A549 (cell line): ENCODE data around the gene DLGAP1. TPM values are rescaled to one million over a fixed set of nuclear protein-coding genes. Genes with fewer than 3 reads are reported as not detected.

Source experiments
- ATAC-seq, 2 experiments: fragments of 200-7000 bp in 1 of 2; fragments of >200 bp in 1 of 2; cut with Nextera tagmentation in 1 of 2; cut with Tn5 transposase in 1 of 2; 3 replicates each; pipeline versions ENCODE4 v1.8.0 to v1.9.1; 2018 to 2020; ENCODE audit warnings: mild to moderate bottlenecking in 1 of 2, moderate library complexity in 1 of 2
- CTCF ChIA-PET: fragments of 300-600 bp; sonication (Branson Sonifier 250); formaldehyde crosslinking; extraction: SDS; loops from one replicate; lab custom pipeline; 2021; ENCODE audit warnings: antibody characterized with exemption, inconsistent platforms; lab: Yijun Ruan, JAX
- POLR2A ChIA-PET: fragments of 350-600 bp; formaldehyde crosslinking; extraction: SDS; loops from one replicate; lab custom pipeline; 2021; ENCODE audit warnings: antibody characterized with exemption, inconsistent platforms; lab: Yijun Ruan, JAX
- DNase-seq, 2 experiments: peaks; one replicate each; pipeline versions ENCODE4 v3.0.0 to v3.0.0-alpha.2; 2011 to 2016; ENCODE audit warnings: low read depth in 1 of 2, low spot score in 1 of 2
- FAIRE-seq: peaks from 2 replicates; lab custom pipeline; 2011; peaks lifted over from hg19 to GRCh38; lab: Jason Lieb, UNC
- H3K27ac ChIP-seq, 2 experiments: fragments of >200 bp; sonication (Bioruptor Twin); formaldehyde crosslinking; 3 replicates each; pipeline ENCODE4 v1.5.1; 2016 to 2017
- H3K4me1 ChIP-seq: fragments of >200 bp; sonication (Bioruptor Twin); formaldehyde crosslinking; 3 replicates; pipeline ENCODE4 v1.6.1; 2016
- H3K4me2 ChIP-seq: fragments of >200 bp; sonication (Bioruptor Twin); formaldehyde crosslinking; 3 replicates; pipeline ENCODE4 v1.6.1; 2016
- H3K4me3 ChIP-seq: fragments of >200 bp; sonication (Bioruptor Twin); formaldehyde crosslinking; 3 replicates; pipeline ENCODE4 v1.5.1; 2016
- H3K9me3 ChIP-seq: fragments of >200 bp; sonication (Bioruptor Twin); formaldehyde crosslinking; 3 replicates; pipeline ENCODE4 v1.6.1; 2016
- BCL3 ChIP-seq: fragments of >200 bp; sonication (Bioruptor Twin); formaldehyde crosslinking; IDR thresholded peaks from 3 replicates; pipeline ENCODE4 v1.6.1; 2016
- BHLHE40 ChIP-seq: IDR thresholded peaks from 2 replicates; pipeline ENCODE4 v1.6.1; 2012; ENCODE audit warnings: low read depth, low read length, inconsistent platforms
- CBX8 ChIP-seq: fragments of 200-600 bp; sonication (generic); IDR thresholded peaks from 2 replicates; pipeline ENCODE4 v1.6.1; 2016
- CEBPB ChIP-seq, 2 experiments: fragments of >200 bp in 1 of 2; sonication (Bioruptor Twin) in 1 of 2; formaldehyde crosslinking in 1 of 2; IDR thresholded peaks; 2 replicates each; pipeline ENCODE4 v1.6.1; 2012 to 2016
- CHD4 ChIP-seq: fragments of 200-600 bp; sonication (generic); IDR thresholded peaks from 2 replicates; pipeline ENCODE4 v1.6.1; 2016; ENCODE audit warnings: antibody characterized with exemption, mild to moderate bottlenecking, borderline replicate concordance
- E2F6 ChIP-seq: IDR thresholded peaks from 2 replicates; pipeline ENCODE4 v1.6.1; 2012; ENCODE audit warnings: low read depth, borderline replicate concordance
- EP300 ChIP-seq, 2 experiments: fragments of >200 bp; sonication (Bioruptor Twin); formaldehyde crosslinking; IDR thresholded peaks; 2 replicates in 1 of 2; 3 replicates in 1 of 2; pipeline ENCODE4 v1.6.1; 2016 to 2017
- FOXS1 ChIP-seq: fragments of 250-450 bp; sonication (Bioruptor Pico); IDR thresholded peaks from 2 replicates; pipeline ENCODE4 v1.5.0; 2020; ENCODE audit warnings: mild to moderate bottlenecking, moderate library complexity
- HDAC2 ChIP-seq: fragments of 200-600 bp; sonication (generic); IDR thresholded peaks from 2 replicates; pipeline ENCODE4 v1.6.1; 2016
- HES2 ChIP-seq: fragments of >200 bp; sonication (Bioruptor Twin); formaldehyde crosslinking; IDR thresholded peaks from 2 replicates; pipeline ENCODE4 v1.6.1; 2016
- HMGXB4 ChIP-seq: fragments of 250-450 bp; sonication (Bioruptor Pico); IDR thresholded peaks from 2 replicates; pipeline ENCODE4 v1.5.0; 2021; ENCODE audit warnings: mild to moderate bottlenecking, moderate library complexity, borderline replicate concordance
- HOXA7 ChIP-seq: fragments of 250-450 bp; sonication (Bioruptor Pico); IDR thresholded peaks from 2 replicates; pipeline ENCODE4 v1.5.0; 2020; ENCODE audit warnings: mild to moderate bottlenecking, moderate library complexity
- JUN ChIP-seq, 2 experiments: fragments of >200 bp; sonication (Bioruptor Twin); formaldehyde crosslinking; IDR thresholded peaks; 2 replicates in 1 of 2; 3 replicates in 1 of 2; pipeline ENCODE4 v1.6.1; 2016 to 2017
- KDM1A ChIP-seq: fragments of 200-600 bp; sonication (generic); IDR thresholded peaks from 2 replicates; pipeline ENCODE4 v1.6.1; 2016; ENCODE audit warnings: low read depth, mild to moderate bottlenecking
- MAFK ChIP-seq: fragments of 450-650 bp; IDR thresholded peaks from 2 replicates; pipeline ENCODE4 v1.6.1; 2014; ENCODE audit not compliant: partially characterized antibody
- MAX ChIP-seq: IDR thresholded peaks from 2 replicates; pipeline ENCODE4 v1.6.1; 2012
- MYC ChIP-seq: IDR thresholded peaks from 2 replicates; pipeline ENCODE4 v1.6.1; 2012; ENCODE audit warnings: mild to moderate bottlenecking, inconsistent platforms, low read length, improper control_type of control experiment, borderline replicate concordance
- NFE2L2 ChIP-seq: fragments of 150-350 bp; conservative IDR thresholded peaks from 2 replicates; pipeline ENCODE4 v1.6.1; 2014; ENCODE audit warnings: low read length
- NPAS2 ChIP-seq: fragments of 250-450 bp; sonication (Bioruptor Pico); IDR thresholded peaks from 2 replicates; pipeline ENCODE4 v1.8.0; 2022; ENCODE audit warnings: mild to moderate bottlenecking, moderate library complexity, borderline replicate concordance
- NR3C1 ChIP-seq: fragments of >200 bp; sonication (Bioruptor Twin); formaldehyde crosslinking; IDR thresholded peaks from 3 replicates; pipeline ENCODE4 v1.6.1; 2017
- PBX3 ChIP-seq: IDR thresholded peaks from 2 replicates; pipeline ENCODE4 v1.6.1; 2012
- PHF8 ChIP-seq: fragments of 200-600 bp; sonication (generic); IDR thresholded peaks from 2 replicates; pipeline ENCODE4 v1.6.1; 2016; ENCODE audit warnings: low read depth, mild to moderate bottlenecking, antibody characterized with exemption, moderate library complexity, borderline replicate concordance
- RAD21 ChIP-seq, 2 experiments: fragments of >200 bp in 1 of 2; sonication (Bioruptor Twin) in 1 of 2; formaldehyde crosslinking in 1 of 2; IDR thresholded peaks in 1 of 2; conservative IDR thresholded peaks in 1 of 2; 2 replicates in 1 of 2; 3 replicates in 1 of 2; pipeline ENCODE4 v1.6.1; 2012 to 2018; ENCODE audit warnings: inconsistent platforms in 1 of 2
- RCOR1 ChIP-seq: fragments of 150-350 bp; IDR thresholded peaks from 2 replicates; pipeline ENCODE4 v1.6.1; 2014; ENCODE audit warnings: antibody characterized with exemption, low read length, low read depth
- SMC3 ChIP-seq: fragments of >200 bp; sonication (Bioruptor Twin); formaldehyde crosslinking; IDR thresholded peaks from 3 replicates; pipeline ENCODE4 v1.6.1; 2018; ENCODE audit warnings: inconsistent platforms
- WGBS: methylation state at CpG from one replicate; pipeline ENCODE4 v1.1.6; 2017; ENCODE audit errors: missing lambda C conversion rate; 5-methylcytosine and 5-hydroxymethylcytosine counted together
- polyA plus RNA-seq, 4 experiments: library from polyadenylated mRNA; depleted of rRNA in 3 of 4; stranded (reverse); fragments of >200 nt; fragmentation: RNase III in 1 of 4; extraction: RNeasy Plus Mini Kit Qiagen cat#74134 plus additional on column Dnase treatment in 1 of 4; gene quantifications; 2 replicates in 3 of 4; 3 replicates in 1 of 4; pipeline ENCODE4 v1.2.3, GENCODE V29; 2011 to 2017

The DLGAP1 gene
- polyA plus RNA-seq, 2 of the 4 experiments (the other 2 are of a cell fraction): 0.04 to 0.12 TPM

GRCh38 chr18:3875961-3876360 is 579.1 kb downstream of the DLGAP1 start:
- H3K4me2 ChIP-seq: no peak overlapping the region; the same call in 2 of the 3 replicates
- H3K27ac ChIP-seq: peak overlapping the region in 1 of 2 experiments; percentile 39; a peak in 1 of 6 replicates
- FAIRE-seq: no peak
- no peak for TF ChIP-seq CEBPB (IDR thresholded peaks at IDR 0.05)
- no peak for TF ChIP-seq JUN (IDR thresholded peaks at IDR 0.05)
- TF ChIP-seq MYC: no peak
- TF ChIP-seq HOXA7: no peak
- TF ChIP-seq EP300 (IDR thresholded peaks at IDR 0.05): no peak
- TF ChIP-seq PHF8: no peak
- TF ChIP-seq SMC3: no peak
- TF ChIP-seq HDAC2: no peak
- no peak for TF ChIP-seq NFE2L2
- TF ChIP-seq HMGXB4 (CRISPR knock-in tag): no peak
- no peak for TF ChIP-seq PBX3
- TF ChIP-seq, all 56 proteins: peak for 0
- Histone ChIP-seq H3K9me3 (no peaks in the 10 kb centered on the region), H3K4me3 (no peak overlapping the region), H3K4me1 (peaks cover 20% of the 10 kb centered on the region; the same call in 2 of the 3 replicates)
- ATAC-seq: no peak
- POLR2A ChIA-PET: no interaction called here
- no peak for DNase-seq
- WGBS: 49% methylated on average over 2 of the region's 2 CpGs
- CTCF ChIA-PET: interaction anchor here (1.2 to 2.5 kb wide), 3 partner anchors 10 to 173 kb away, joined by 3 to 10 read pairs (median 3); no protein-coding TSS in a partner anchor

- POLR2A ChIA-PET: no interaction called here
- Histone ChIP-seq H3K4me3 (no peak overlapping the region), H3K4me2 (no peak overlapping the region), H3K27ac (no peak overlapping the region), H3K9me3 (no peaks in the 10 kb centered on the region), H3K4me1 (peaks cover 20% of the 10 kb centered on the region; the same call in 2 of the 3 replicates)
- CTCF ChIA-PET: interaction anchor here (1.0 to 2.5 kb wide), 3 partner anchors 11 to 120 kb away, joined by 3 to 10 read pairs (median 3); no protein-coding TSS in a partner anchor
- no peak for FAIRE-seq
- no peak for ATAC-seq
- 46% methylated on average over 2 of the region's 2 CpGs for WGBS
- DNase-seq: no peak
- TF ChIP-seq CEBPB (IDR thresholded peaks at IDR 0.05): peak in 1 of 2 experiments; percentile 15; a peak in 1 of 4 replicates
- no peak for TF ChIP-seq PHF8
- TF ChIP-seq CBX8: no peak
Measured at GRCh38 chr18:3875376-3875775, 579.7 kb downstream of the DLGAP1 start.

GRCh38 chr18:3874581-3874980 is 580.5 kb downstream of the DLGAP1 start:
- FAIRE-seq: no peak
- no peak for DNase-seq
- no peak for ATAC-seq
- Histone ChIP-seq H3K4me2 (no peak overlapping the region), H3K27ac (no peak overlapping the region), H3K4me1 (peaks cover 20% of the 10 kb centered on the region; the same call in 2 of the 3 replicates), H3K9me3 (no peaks in the 10 kb centered on the region), H3K4me3 (no peak overlapping the region)
- ChIA-PET POLR2A (no interaction called here), CTCF (interaction anchor here (1.0 to 2.5 kb wide), 2 partner anchors 103 to 121 kb away, joined by 3 to 10 read pairs; no protein-coding TSS in a partner anchor)
- WGBS: 78% methylated on average over 3 of the region's 3 CpGs
- TF ChIP-seq HES2 (no peak), RCOR1 (no peak), MAX (no peak), MAFK (no peak), CHD4 (no peak), MYC (no peak), KDM1A (no peak), PHF8 (no peak), NPAS2 (CRISPR knock-in tag) (no peak), BCL3 (no peak), RAD21 (conservative IDR thresholded peaks at IDR 0.05 in 1 of 2, IDR thresholded peaks at IDR 0.05 in 1 of 2) (no peak), NR3C1 (no peak), E2F6 (no peak), BHLHE40 (no peak), FOXS1 (CRISPR knock-in tag) (no peak)
